SK-N-SH treated with all-trans-retinoic acid at 6 μM for 48 hours (cell line): ENCODE measurements around the gene RNU5D-1.

ENCODE experiments used
- ATAC-seq: fragments of 200-7000 bp; cut with Tn5 transposase; 3 replicates; pipeline ENCODE4 v1.9.1; 2020; ENCODE audit warnings: mild to moderate bottlenecking, moderate library complexity
- ARNTL ChIP-seq: fragments of 450-650 bp; formaldehyde crosslinking; IDR thresholded peaks from 2 replicates; pipeline ENCODE4 v1.5.0; 2020; ENCODE audit warnings: low read depth, mild to moderate bottlenecking, moderate library complexity, borderline replicate concordance
- BACH2 ChIP-seq: fragments of 250-450 bp; sonication (Bioruptor Pico); IDR thresholded peaks from 2 replicates; pipeline ENCODE4 v1.9.0; 2021; ENCODE audit warnings: mild to moderate bottlenecking, borderline replicate concordance
- CSDC2 ChIP-seq: fragments of 250-450 bp; sonication (Bioruptor Pico); IDR thresholded peaks from 2 replicates; pipeline ENCODE4 v1.5.0; 2020; ENCODE audit warnings: mild to moderate bottlenecking, moderate library complexity
- ESRRG ChIP-seq: fragments of 250-450 bp; sonication (Bioruptor Pico); IDR thresholded peaks from 2 replicates; pipeline ENCODE4 v1.6.1; 2021; ENCODE audit warnings: mild to moderate bottlenecking
- ISL1 ChIP-seq: fragments of 250-450 bp; sonication (Bioruptor Pico); IDR thresholded peaks from 2 replicates; pipeline ENCODE4 v2.1.2; 2022; ENCODE audit warnings: mild to moderate bottlenecking, moderate library complexity
- RARB ChIP-seq: fragments of 250-450 bp; sonication (Bioruptor Pico); IDR thresholded peaks from 2 replicates; pipeline ENCODE4 v1.8.0; 2021; ENCODE audit warnings: mild to moderate bottlenecking, moderate library complexity
- SNAI2 ChIP-seq: fragments of 250-450 bp; sonication (Bioruptor Pico); IDR thresholded peaks from 2 replicates; pipeline ENCODE4 v1.5.0; 2020; ENCODE audit warnings: mild to moderate bottlenecking, moderate library complexity
- TCF4 ChIP-seq: fragments of 250-450 bp; sonication (Bioruptor Pico); IDR thresholded peaks from 2 replicates; pipeline ENCODE4 v1.8.0; 2021; ENCODE audit warnings: mild to moderate bottlenecking, moderate library complexity, borderline replicate concordance
- ZC3H10 ChIP-seq: fragments of 250-450 bp; sonication (Bioruptor Pico); IDR thresholded peaks from 2 replicates; pipeline ENCODE4 v1.5.1; 2021; ENCODE audit warnings: mild to moderate bottlenecking, moderate library complexity
- ZNF70 ChIP-seq: fragments of 450-650 bp; formaldehyde crosslinking; IDR thresholded peaks from 2 replicates; pipeline ENCODE4 v1.5.0; 2020; ENCODE audit warnings: mild to moderate bottlenecking, moderate library complexity
- ZNF8 ChIP-seq: fragments of 450-650 bp; formaldehyde crosslinking; IDR thresholded peaks from 2 replicates; pipeline ENCODE4 v1.5.0; 2020; ENCODE audit warnings: mild to moderate bottlenecking, moderate library complexity
- TF ChIP-seq, protein P1 (sequence below): fragments of 250-450 bp; sonication (Bioruptor Pico); IDR thresholded peaks from 2 replicates; pipeline ENCODE4 v1.5.1; 2020; ENCODE audit warnings: low read depth, mild to moderate bottlenecking, moderate library complexity
- TF ChIP-seq, protein P2 (sequence below): fragments of 250-450 bp; sonication (Bioruptor Pico); IDR thresholded peaks from 2 replicates; pipeline ENCODE4 v1.8.0; 2020; ENCODE audit warnings: mild to moderate bottlenecking, moderate library complexity, borderline replicate concordance
- TF ChIP-seq, protein P3 (sequence below): fragments of 250-450 bp; sonication (Bioruptor Pico); IDR thresholded peaks from 2 replicates; pipeline ENCODE4 v1.8.0; 2021; ENCODE audit warnings: low read depth, mild to moderate bottlenecking, moderate library complexity, borderline replicate concordance

RNU5D-1 gene

DNA sequence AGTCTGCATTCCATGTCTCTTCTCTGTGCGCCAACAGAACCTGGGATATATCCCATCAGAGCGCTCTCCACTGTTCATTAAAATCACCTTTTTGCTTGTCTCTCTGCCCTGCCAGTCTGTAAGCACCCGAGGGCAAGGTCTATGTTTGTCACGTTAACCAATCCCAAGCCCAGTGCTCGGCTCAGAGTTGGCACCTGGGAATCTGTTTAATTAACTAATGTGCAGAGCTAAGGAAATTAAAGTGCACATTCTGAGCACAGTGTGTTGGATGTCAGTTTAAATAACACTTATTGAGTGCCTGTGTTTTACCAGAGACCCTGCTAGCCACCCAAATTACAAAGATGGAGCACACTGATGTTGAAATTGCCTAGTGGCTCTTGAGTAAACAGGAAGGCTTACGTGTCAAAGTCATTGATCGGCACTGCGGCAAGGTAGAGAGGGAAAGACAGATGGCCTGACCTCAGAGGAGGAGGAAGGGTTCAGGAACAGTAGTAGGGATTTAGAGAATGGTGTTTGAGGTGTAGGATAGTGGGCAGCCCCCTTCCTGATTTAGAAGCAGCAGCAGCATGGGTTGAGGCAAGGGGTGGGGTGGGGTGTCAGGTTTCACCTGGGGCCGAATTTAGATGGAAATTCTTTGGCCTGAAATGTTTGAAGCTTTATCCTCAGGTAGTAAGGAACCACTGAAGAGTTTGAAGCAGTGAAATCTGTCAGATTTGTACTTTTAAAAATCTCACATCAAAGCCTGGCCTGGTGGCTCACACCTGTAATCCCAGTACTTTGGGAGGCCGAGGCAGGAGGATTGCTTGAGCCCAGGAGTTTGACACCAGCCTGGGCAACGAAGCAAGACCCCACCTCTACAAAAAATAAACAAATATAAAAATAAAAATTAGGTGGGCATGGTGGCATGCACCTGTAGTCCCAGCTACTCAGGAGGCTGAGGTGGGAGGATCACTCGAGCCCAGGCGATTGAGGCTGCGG, 48.8 kb downstream of the RNU5D-1 start:
- TF ChIP-seq ZNF70 (CRISPR knock-in tag): no peak
- TF ChIP-seq TCF4: no peak
- TF ChIP-seq SNAI2 (CRISPR knock-in tag): no peak
- no peak for TF ChIP-seq ESRRG (CRISPR knock-in tag)
- TF ChIP-seq, protein P1, sequence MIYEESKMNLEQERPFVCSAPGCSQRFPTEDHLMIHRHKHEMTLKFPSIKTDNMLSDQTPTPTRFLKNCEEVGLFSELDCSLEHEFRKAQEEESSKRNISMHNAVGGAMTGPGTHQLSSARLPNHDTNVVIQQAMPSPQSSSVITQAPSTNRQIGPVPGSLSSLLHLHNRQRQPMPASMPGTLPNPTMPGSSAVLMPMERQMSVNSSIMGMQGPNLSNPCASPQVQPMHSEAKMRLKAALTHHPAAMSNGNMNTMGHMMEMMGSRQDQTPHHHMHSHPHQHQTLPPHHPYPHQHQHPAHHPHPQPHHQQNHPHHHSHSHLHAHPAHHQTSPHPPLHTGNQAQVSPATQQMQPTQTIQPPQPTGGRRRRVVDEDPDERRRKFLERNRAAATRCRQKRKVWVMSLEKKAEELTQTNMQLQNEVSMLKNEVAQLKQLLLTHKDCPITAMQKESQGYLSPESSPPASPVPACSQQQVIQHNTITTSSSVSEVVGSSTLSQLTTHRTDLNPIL: no peak
- TF ChIP-seq, protein P2, sequence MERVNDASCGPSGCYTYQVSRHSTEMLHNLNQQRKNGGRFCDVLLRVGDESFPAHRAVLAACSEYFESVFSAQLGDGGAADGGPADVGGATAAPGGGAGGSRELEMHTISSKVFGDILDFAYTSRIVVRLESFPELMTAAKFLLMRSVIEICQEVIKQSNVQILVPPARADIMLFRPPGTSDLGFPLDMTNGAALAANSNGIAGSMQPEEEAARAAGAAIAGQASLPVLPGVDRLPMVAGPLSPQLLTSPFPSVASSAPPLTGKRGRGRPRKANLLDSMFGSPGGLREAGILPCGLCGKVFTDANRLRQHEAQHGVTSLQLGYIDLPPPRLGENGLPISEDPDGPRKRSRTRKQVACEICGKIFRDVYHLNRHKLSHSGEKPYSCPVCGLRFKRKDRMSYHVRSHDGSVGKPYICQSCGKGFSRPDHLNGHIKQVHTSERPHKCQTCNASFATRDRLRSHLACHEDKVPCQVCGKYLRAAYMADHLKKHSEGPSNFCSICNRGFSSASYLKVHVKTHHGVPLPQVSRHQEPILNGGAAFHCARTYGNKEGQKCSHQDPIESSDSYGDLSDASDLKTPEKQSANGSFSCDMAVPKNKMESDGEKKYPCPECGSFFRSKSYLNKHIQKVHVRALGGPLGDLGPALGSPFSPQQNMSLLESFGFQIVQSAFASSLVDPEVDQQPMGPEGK (CRISPR knock-in tag): no peak
- no peak for TF ChIP-seq ZC3H10 (CRISPR knock-in tag)
- TF ChIP-seq ISL1 (CRISPR knock-in tag): no peak
- TF ChIP-seq BACH2 (CRISPR knock-in tag): no peak
- TF ChIP-seq, protein P3, sequence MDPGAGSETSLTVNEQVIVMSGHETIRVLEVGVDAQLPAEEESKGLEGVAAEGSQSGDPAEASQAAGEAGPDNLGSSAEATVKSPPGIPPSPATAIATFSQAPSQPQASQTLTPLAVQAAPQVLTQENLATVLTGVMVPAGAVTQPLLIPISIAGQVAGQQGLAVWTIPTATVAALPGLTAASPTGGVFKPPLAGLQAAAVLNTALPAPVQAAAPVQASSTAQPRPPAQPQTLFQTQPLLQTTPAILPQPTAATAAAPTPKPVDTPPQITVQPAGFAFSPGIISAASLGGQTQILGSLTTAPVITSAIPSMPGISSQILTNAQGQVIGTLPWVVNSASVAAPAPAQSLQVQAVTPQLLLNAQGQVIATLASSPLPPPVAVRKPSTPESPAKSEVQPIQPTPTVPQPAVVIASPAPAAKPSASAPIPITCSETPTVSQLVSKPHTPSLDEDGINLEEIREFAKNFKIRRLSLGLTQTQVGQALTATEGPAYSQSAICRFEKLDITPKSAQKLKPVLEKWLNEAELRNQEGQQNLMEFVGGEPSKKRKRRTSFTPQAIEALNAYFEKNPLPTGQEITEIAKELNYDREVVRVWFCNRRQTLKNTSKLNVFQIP (CRISPR knock-in tag): no peak
- no peak for TF ChIP-seq RARB (CRISPR knock-in tag)
- no peak for TF ChIP-seq CSDC2
- no peak for TF ChIP-seq ZNF8 (CRISPR knock-in tag)
- TF ChIP-seq ARNTL (CRISPR knock-in tag): no peak
- TF ChIP-seq, all 23 proteins: peak for 0
- no peak for ATAC-seq
